HEK293 (cell line): ENCODE results near the gene GMEB2.

ENCODE experiments used
- ZNF121 ChIP-seq: fragments of 450-650 bp; formaldehyde crosslinking; IDR thresholded peaks from 2 replicates; pipeline ENCODE4 v1.5.1; 2016; ENCODE audit warnings: missing biosample characterization, missing genetic modification characterization
- ZNF223 ChIP-seq: fragments of 450-650 bp; formaldehyde crosslinking; IDR thresholded peaks from 2 replicates; pipeline ENCODE4 v1.5.1; 2016; ENCODE audit warnings: missing biosample characterization, missing genetic modification characterization
- ZNF544 ChIP-seq: fragments of 450-650 bp; formaldehyde crosslinking; IDR thresholded peaks from 2 replicates; pipeline ENCODE4 v1.5.0; 2017; ENCODE audit warnings: missing biosample characterization, missing genetic modification characterization
- TF ChIP-seq, protein P1 (sequence below): fragments of 450-650 bp; formaldehyde crosslinking; IDR thresholded peaks from 2 replicates; pipeline ENCODE4 v1.5.1; 2016; ENCODE audit warnings: missing biosample characterization, missing genetic modification characterization

DNA sequence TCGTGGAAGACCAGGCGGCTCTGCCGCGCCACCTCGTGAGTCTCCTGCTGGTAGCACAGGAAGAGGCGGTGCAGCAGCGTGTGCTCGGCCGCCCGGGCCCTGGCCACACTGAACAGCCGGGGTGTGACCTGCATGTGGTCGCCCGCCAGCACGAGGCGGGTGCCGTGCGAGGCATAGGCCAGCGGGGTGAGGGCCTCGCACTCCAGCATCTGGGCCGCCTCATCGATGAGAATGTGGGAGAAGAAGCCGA, 59.8 kb downstream of the GMEB2 start:
- TF ChIP-seq ZNF544 (tag by site-specific recombination), result no peak
- no peak for TF ChIP-seq ZNF121
- no peak for TF ChIP-seq ZNF223
- TF ChIP-seq, protein P1, sequence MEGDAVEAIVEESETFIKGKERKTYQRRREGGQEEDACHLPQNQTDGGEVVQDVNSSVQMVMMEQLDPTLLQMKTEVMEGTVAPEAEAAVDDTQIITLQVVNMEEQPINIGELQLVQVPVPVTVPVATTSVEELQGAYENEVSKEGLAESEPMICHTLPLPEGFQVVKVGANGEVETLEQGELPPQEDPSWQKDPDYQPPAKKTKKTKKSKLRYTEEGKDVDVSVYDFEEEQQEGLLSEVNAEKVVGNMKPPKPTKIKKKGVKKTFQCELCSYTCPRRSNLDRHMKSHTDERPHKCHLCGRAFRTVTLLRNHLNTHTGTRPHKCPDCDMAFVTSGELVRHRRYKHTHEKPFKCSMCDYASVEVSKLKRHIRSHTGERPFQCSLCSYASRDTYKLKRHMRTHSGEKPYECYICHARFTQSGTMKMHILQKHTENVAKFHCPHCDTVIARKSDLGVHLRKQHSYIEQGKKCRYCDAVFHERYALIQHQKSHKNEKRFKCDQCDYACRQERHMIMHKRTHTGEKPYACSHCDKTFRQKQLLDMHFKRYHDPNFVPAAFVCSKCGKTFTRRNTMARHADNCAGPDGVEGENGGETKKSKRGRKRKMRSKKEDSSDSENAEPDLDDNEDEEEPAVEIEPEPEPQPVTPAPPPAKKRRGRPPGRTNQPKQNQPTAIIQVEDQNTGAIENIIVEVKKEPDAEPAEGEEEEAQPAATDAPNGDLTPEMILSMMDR (tag by site-specific recombination), result no peak
